Smooth muscle cell (in vitro differentiated cells): ENCODE results near the gene CDH4. TPM values are rescaled to one million over a fixed set of nuclear protein-coding genes. Genes with fewer than 3 reads are reported as not detected.

Experiments
- DNase-seq: peaks from one replicate; lab custom pipeline; 2025; ENCODE audit not compliant: unreplicated experiment; lab: John Stamatoyannopoulos, UW
- H2AFZ ChIP-seq: fragments of 200-600 bp; sonication (generic); 2 replicates; pipeline ENCODE4 v1.6.0; 2016; ENCODE audit warnings: antibody characterized with exemption, low read depth, mild to moderate bottlenecking
- H3F3A ChIP-seq: fragments of 200-600 bp; sonication (generic); 2 replicates; pipeline ENCODE4 v1.6.0; 2017; ENCODE audit warnings: antibody characterized with exemption, low read depth
- H3K27ac ChIP-seq: fragments of 200-600 bp; sonication (generic); 2 replicates; pipeline ENCODE4 v1.5.1; 2016; ENCODE audit warnings: low read depth, mild to moderate bottlenecking
- H3K27me3 ChIP-seq: fragments of 200-600 bp; sonication (generic); 2 replicates; pipeline ENCODE4 v1.6.1; 2016; ENCODE audit warnings: low read depth, mild to moderate bottlenecking
- H3K36me3 ChIP-seq: fragments of 200-600 bp; sonication (generic); 2 replicates; pipeline ENCODE4 v1.5.1; 2016; ENCODE audit warnings: low read depth
- H3K4me1 ChIP-seq: fragments of 200-600 bp; sonication (generic); 2 replicates; pipeline ENCODE4 v1.5.1; 2016; ENCODE audit warnings: low read depth
- H3K4me2 ChIP-seq: fragments of 200-600 bp; sonication (generic); 2 replicates; pipeline ENCODE4 v1.6.0; 2016; ENCODE audit warnings: mild to moderate bottlenecking
- H3K4me3 ChIP-seq: fragments of 200-600 bp; sonication (generic); 2 replicates; pipeline ENCODE4 v1.5.1; 2016; ENCODE audit warnings: mild to moderate bottlenecking
- H3K79me2 ChIP-seq: fragments of 200-600 bp; sonication (generic); 2 replicates; pipeline ENCODE4 v1.6.0; 2016; ENCODE audit warnings: low read depth, mild to moderate bottlenecking
- H3K9ac ChIP-seq: fragments of 200-600 bp; sonication (generic); 2 replicates; pipeline ENCODE4 v1.6.0; 2016; ENCODE audit warnings: low read depth
- H3K9me3 ChIP-seq: fragments of 200-600 bp; sonication (generic); replicated peaks from 2 replicates; pipeline ENCODE4 v1.5.1; 2016; ENCODE audit warnings: low read depth
- H4K20me1 ChIP-seq: fragments of 200-600 bp; sonication (generic); 2 replicates; pipeline ENCODE4 v1.6.0; 2016; ENCODE audit warnings: low read depth
- WGBS: methylation state at CpG from one replicate; pipeline ENCODE4 v1.1.7; 2016; ENCODE audit warnings: low lambda C conversion rate; 5-methylcytosine and 5-hydroxymethylcytosine counted together
- polyA plus RNA-seq: library from polyadenylated mRNA; unstranded; fragments of >200 nt; fragmentation: Nextera tagmentation; extraction: Ambion mirVana; gene quantifications from 2 replicates; pipeline ENCODE4 v1.2.1, GENCODE V29; 2016
- total RNA-seq: library from RNA; depleted of rRNA; stranded (reverse); fragments of >200 nt; gene quantifications from 2 replicates; pipeline ENCODE4 v1.2.3, GENCODE V29; 2014
- TF ChIP-seq, protein P1 (sequence below): fragments of 200-600 bp; sonication (generic); IDR thresholded peaks from 2 replicates; pipeline ENCODE4 v1.5.1; 2017; ENCODE audit warnings: borderline replicate concordance, mild to moderate bottlenecking, antibody characterized with exemption; ENCODE audit not compliant: insufficient read depth, poor library complexity, severe bottlenecking

CDH4 gene
- total and polyA plus RNA-seq, 2 experiments from 2014 or later: 0.03 to 0.04 TPM

DNA sequence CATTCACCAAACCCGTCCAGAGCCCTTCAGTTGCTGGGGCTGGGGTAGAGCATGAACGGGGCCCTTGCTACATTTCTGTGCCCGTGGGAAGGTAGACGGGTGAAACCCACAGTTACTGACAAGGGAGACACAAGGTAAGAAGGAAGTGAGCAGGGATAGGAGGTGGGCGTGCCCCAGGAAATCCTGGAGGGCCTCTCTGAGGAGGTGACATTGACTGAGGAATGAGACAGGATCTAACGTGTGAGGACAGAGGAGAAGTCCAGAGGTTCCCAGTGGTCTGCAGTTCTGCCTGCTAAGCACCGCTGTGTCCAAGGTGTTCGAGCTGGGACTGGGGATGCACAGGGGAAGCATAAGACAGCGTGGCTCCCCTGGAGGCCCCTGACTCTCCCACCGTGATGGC lies 378.8 kb downstream of the CDH4 start:
- H3K27me3 ChIP-seq: no peaks in the 10 kb centered on the region
- peaks cover 2% of the 10 kb centered on the region for H3K4me1 ChIP-seq
- TF ChIP-seq, protein P1, sequence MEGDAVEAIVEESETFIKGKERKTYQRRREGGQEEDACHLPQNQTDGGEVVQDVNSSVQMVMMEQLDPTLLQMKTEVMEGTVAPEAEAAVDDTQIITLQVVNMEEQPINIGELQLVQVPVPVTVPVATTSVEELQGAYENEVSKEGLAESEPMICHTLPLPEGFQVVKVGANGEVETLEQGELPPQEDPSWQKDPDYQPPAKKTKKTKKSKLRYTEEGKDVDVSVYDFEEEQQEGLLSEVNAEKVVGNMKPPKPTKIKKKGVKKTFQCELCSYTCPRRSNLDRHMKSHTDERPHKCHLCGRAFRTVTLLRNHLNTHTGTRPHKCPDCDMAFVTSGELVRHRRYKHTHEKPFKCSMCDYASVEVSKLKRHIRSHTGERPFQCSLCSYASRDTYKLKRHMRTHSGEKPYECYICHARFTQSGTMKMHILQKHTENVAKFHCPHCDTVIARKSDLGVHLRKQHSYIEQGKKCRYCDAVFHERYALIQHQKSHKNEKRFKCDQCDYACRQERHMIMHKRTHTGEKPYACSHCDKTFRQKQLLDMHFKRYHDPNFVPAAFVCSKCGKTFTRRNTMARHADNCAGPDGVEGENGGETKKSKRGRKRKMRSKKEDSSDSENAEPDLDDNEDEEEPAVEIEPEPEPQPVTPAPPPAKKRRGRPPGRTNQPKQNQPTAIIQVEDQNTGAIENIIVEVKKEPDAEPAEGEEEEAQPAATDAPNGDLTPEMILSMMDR: no peak
- no peaks in the 10 kb centered on the region for H3F3A ChIP-seq
- no peak overlapping the region for H3K27ac ChIP-seq
- no peaks in the 10 kb centered on the region for H4K20me1 ChIP-seq
- no peaks in the 10 kb centered on the region for H3K9me3 ChIP-seq
- H3K4me2 ChIP-seq: no peak overlapping the region
- no peak overlapping the region for H3K4me3 ChIP-seq
- WGBS: 92% methylated on average over 10 of the region's 10 CpGs
- no peaks in the 10 kb centered on the region for H3K36me3 ChIP-seq
- no peak overlapping the region for H2AFZ ChIP-seq
- H3K79me2 ChIP-seq: no peaks in the 10 kb centered on the region
- H3K9ac ChIP-seq: no peak overlapping the region
- no peak for DNase-seq

- no peak overlapping the region for H3K4me2 ChIP-seq
- peaks cover 7% of the 10 kb centered on the region for H3K27me3 ChIP-seq
- TF ChIP-seq, protein P1: no peak
- no peak overlapping the region for H3K9ac ChIP-seq
- H4K20me1 ChIP-seq: no peaks in the 10 kb centered on the region
- WGBS: 81% methylated on average over 17 of the region's 17 CpGs
- no peaks in the 10 kb centered on the region for H3F3A ChIP-seq
- no peak overlapping the region for H3K4me3 ChIP-seq
- H3K4me1 ChIP-seq: peaks cover 6% of the 10 kb centered on the region
- no peak for DNase-seq
- no peak overlapping the region for H2AFZ ChIP-seq
- H3K27ac ChIP-seq: no peak overlapping the region
- no peaks in the 10 kb centered on the region for H3K79me2 ChIP-seq
- H3K9me3 ChIP-seq: no peaks in the 10 kb centered on the region
- H3K36me3 ChIP-seq: no peaks in the 10 kb centered on the region
Measured at GRCh38 chr20:61631751-61632150, 379.7 kb downstream of the CDH4 start.

- H3F3A ChIP-seq: no peaks in the 10 kb centered on the region
- H3K4me2 ChIP-seq: no peak overlapping the region
- H3K79me2 ChIP-seq: no peaks in the 10 kb centered on the region
- H2AFZ ChIP-seq: no peak overlapping the region
- no peak for DNase-seq
- H3K4me1 ChIP-seq: peaks cover 6% of the 10 kb centered on the region
- no peak overlapping the region for H3K9ac ChIP-seq
- no peaks in the 10 kb centered on the region for H3K36me3 ChIP-seq
- TF ChIP-seq, protein P1: no peak
- no peaks in the 10 kb centered on the region for H3K9me3 ChIP-seq
- 94% methylated on average over 1 of the region's 1 CpG for WGBS
- no peaks in the 10 kb centered on the region for H4K20me1 ChIP-seq
- H3K27ac ChIP-seq: no peak overlapping the region
- no peak overlapping the region for H3K4me3 ChIP-seq
- peaks cover 9% of the 10 kb centered on the region for H3K27me3 ChIP-seq
Measured at GRCh38 chr20:61633004-61633403, 380.9 kb downstream of the CDH4 start.

GRCh38 chr20:61634376-61635145 lies 382.5 kb downstream of the CDH4 start:
- 92% methylated on average over 28 of the region's 28 CpGs for whole genome bisulfite sequencing
- Histone ChIP-seq H3K9ac (no peak overlapping the region), H4K20me1 (no peaks in the 10 kb centered on the region), H3K79me2 (no peaks in the 10 kb centered on the region), H3K36me3 (no peaks in the 10 kb centered on the region), H3F3A (no peaks in the 10 kb centered on the region), H3K4me3 (no peak overlapping the region), H3K9me3 (no peaks in the 10 kb centered on the region), H3K4me1 (peaks cover 6% of the 10 kb centered on the region), H3K4me2 (no peak overlapping the region), H3K27ac (no peak overlapping the region), H3K27me3 (peaks cover 9% of the 10 kb centered on the region), H2AFZ (no peak overlapping the region)
- TF ChIP-seq, protein P1: no peak
- DNase-seq: no peak
